HG03139 (cell line): ENCODE results near the gene CDSN.
"Not testable (repeated sequence)": the region's sequence is repeated elsewhere in the genome, so short reads cannot be mapped to it uniquely, and the experiment has no call there.

ENCODE experiments used
- ATAC-seq: cut with Tn5 transposase; IDR thresholded peaks from one replicate; pipeline ENCODE4 v1.9.1; 2021; ENCODE audit not compliant: unreplicated experiment

CDSN gene

DNA sequence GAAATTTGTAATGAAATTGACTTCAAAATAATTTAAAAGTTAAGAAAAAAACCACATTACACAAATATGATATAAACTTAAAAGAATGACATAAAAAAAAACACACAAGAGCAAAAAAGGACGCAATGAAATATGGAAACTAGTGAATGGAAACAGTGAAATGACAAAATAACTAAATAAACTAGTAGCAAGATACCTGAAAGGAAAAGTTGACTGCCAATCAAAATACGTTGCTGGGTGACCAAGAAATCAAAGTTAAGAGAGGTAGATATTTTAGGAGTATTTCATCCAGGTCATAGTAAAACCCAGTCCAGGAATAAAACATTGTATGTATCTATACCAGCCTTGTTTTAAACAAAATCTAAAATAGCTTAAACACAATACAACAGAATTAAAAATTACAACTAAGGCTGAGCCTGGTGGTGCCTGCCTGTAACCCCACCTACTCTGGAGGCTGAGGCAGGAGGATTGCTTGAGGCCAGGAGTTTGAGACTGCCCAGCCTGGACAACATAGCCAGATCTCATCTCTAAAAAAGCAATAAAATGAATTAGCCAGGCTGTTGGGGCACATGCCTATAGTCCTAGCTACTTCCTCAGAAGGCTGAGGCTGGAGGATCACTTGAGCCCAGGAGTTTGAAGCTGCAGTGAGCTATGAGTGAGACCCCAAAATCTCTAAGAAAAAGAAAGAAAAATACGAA lies 29.8 kb downstream of the CDSN start:
- no peak for ATAC-seq

DNA sequence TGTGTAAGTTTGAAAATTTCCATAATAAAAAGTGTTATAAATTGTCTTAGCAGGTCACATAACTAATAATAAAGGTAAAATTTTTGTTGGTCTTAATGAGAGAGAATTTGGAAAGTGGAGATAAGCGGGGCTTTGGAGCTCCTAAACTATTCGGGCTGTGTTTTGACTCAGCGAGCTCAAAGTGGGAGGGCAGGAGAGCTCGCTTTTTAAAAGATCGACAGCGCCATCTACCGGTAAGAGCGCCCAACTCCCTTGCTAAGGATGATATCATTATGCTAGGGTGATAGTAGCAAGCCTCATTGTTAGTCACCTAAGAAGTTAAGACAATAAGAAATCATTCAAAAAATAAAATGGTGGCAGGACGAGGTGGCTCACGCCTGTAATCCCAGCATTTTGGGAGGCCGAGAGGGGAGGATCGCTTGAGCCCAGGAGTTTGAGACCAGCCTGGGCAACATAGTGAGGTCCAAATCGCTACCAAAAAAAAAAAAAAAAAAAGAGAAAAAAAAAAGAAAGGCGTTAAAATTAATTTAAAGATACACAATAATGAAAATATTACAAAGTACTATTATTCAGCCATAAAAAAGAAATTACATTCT lies 32.7 kb downstream of the CDSN start:
- no peak for ATAC-seq

- ATAC-seq = no peak
These were observed 33.3 kb downstream of the CDSN start for GRCh38 chr6:31086788-31087440.

- ATAC-seq = no peak
These were observed 36.4 kb downstream of the CDSN start for GRCh38 chr6:31083742-31084354.

GRCh38 chr6:31081872-31082271 lies 38.4 kb downstream of the CDSN start:
- no peak for ATAC-seq

- no peak for ATAC-seq
These were observed 40.5 kb downstream of the CDSN start for GRCh38 chr6:31079656-31080261.

GRCh38 chr6:31076611-31077010 lies 43.6 kb downstream of the CDSN start:
- no peak for ATAC-seq

DNA sequence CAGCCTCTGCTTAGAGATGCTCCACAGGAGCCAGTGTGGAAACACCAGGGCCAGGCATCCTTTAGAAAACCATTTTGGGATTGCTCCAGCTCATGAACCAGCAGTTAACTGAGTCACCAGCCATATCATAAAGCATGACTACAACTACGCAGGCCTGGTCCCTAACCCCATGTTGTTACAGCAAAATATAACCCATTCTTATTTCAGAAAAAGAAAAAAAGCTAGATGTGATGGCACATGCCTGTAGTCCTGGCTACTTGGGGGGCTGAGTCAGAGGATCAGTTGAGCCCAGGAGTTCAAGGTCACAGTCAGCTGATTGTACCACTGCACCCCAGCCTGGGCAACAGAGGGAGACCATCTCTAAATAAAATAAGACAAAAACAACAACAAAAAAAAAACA lies 44.7 kb downstream of the CDSN start:
- no peak for ATAC-seq

DNA sequence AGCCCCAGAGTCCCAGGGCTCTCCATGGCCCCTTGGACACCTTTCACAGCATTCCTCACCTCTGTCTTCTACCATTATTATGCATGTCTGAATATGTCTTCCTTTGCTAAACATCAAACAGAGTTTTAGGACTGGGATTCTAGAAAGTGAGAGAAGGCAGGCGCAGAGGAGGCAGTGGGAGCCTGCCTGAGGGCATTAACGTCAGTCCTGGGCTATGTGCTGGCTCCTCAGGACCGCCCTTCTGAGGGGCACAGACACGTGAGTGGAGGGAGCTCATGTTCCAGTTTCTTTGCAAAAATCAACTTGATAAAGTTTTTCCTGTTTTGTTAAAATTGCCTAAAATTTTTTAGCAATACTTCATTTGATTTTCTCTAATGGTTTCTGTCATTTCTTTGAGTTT lies 45.8 kb downstream of the CDSN start:
- ATAC-seq = no peak

DNA sequence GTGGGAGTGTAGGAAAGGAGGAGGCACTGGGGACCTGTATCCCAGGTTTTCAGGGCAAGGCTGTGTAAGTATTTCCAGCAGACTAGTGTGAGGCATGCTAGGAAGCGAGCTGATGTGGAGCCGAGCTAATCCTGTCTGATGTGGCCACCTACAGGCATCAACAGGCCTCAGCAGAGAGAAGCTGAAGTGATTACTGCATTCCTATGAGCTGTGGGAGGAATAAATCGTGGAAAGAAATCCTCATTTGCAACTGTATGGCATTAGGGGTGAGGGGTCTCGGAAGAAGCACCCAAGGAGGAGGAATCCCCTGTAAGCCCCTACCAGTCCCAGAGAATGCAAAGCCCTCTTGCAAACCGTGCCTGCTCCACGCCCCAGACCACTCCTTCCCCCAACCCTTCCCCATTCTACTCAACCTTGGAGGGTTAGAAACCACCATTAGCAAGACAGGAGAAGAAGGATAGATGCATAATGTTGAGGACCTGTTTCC lies 49.5 kb downstream of the CDSN start:
- ATAC-seq = no peak

DNA sequence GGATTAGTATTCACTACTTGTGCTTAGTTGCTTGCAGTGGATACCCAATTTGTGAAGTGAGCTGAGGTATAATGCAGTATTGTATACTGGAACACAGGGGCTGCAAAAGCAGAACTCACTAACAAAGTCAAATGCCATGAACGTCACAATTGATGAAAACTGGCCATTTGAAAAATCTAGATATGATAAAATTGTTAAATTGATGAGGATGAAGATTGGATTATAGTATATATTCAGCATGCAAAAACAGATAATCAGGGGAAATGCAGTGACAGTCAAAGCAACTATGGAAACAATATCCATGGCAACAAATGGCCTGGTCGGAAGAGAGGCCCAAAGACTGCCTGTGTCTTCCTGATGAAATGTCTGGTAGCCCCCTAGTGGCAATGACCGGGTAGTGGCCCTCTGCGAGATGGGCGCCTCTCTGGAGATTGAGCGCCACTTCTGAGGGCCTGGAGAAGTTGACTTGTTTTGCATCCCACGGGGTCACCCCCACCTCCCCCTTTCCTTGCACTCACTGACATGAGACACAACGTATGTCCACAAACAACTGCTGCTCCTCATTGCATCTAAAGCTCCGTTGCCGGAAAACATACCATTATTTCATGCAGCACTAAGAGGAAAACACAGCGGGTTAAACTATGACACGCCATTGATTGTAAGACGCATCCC lies 51.4 kb downstream of the CDSN start:
- no peak for ATAC-seq

DNA sequence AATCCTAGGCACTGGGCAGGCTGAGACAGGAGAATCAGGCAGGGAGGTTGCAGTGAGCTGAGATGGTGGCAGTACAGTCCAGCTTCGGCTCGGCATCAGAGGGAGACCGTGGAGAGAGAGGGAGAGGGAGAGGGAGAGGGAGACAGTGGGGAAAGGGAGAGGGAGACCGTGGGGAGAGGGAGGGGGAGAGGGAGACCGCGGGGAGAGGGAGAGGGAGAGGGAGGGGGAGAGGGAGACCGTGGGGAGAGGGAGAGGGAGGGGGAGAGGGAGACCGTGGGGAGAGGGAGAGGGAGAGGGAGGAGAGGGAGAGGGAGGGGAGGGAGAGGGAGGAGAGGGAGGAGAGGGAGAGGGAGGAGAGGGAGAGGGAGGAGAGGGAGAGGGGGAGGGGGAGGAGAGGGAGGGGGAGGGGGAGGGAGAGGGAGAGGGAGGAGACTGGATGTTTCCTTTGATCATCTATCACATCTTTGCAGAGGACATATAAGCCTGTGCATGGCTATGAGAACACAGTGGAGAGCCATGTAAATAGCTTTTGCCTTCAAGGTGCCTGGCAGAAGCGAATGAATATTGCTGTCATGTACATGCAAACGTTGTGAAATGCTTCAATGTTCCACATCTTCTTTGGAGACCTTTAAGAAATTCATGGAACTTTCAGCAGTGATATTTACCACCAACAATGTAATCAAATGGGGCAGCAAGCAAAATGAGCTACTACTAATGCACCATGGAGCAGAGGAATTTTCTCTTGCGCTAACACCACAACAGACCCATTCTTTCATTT lies 52.2 kb downstream of the CDSN start:
- not testable (repeated sequence) for ATAC-seq

DNA sequence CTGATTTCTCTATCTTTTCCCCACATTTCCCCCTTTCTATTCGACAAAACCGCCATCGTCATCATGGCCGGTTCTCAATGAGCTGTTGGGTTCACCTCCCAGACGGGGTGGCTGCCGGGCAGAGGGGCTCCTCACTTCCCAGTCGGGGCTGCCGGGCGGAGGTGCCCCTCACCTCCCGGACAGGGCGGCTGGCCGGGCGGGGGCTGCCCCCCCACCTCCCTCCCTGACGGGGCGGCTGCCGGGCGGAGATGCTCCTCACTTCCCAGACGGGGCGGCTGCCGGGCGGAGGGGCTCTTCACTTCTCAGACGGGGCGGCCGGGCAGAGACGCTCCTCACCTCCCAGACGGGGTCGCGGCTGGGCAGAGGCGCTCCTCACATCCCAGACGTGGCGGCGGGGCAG lies 53.2 kb downstream of the CDSN start:
- ATAC-seq = not testable (repeated sequence)

DNA sequence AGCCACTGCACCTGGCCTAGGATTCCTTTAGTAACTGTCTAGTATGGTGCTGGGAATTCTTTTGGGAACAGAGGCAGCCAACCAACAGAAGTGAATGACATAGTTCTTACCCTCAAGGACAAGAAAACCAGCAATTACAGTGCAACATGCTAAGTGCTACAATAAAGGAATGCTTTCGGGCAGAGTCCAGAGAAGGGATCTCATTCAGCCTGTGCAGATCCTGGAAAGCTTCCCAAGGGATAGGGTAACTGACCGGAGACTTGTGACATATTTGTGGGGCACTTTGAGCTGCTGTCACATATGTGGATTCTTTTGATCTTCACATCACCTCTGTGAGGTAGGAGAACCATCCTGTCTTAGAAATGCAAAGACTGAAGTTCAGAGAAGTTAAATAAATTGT lies 54.7 kb downstream of the CDSN start:
- no peak for ATAC-seq
